ENCODE results near the gene TOMT. TPM values are rescaled to one million over a fixed set of nuclear protein-coding genes. Genes with fewer than 3 reads are reported as not detected.

TOMT gene
- total RNA-seq, 4 donors from 2014 or later: not detected

GRCh38 chr11:72135891-72136683 lies 30.4 kb downstream of the TOMT start:
- no peak overlapping the region for H3K4me3 ChIP-seq
- H3K4me1 ChIP-seq: no peaks in the 10 kb centered on the region
- no peak overlapping the region for H3K27ac ChIP-seq
- no peak for DNase-seq (ENCODE audit: low spot score in 2 of 2)
- no peaks in the 10 kb centered on the region for H3K36me3 ChIP-seq
- 84% methylated on average over 14 of the region's 14 CpGs for WGBS
- no peaks in the 10 kb centered on the region for H3K9me3 ChIP-seq
- TF ChIP-seq CTCF (IDR thresholded peaks at IDR 0.05) (no peak), POLR2AphosphoS5 (IDR thresholded peaks at IDR 0.05) (no peak), EP300 (IDR thresholded peaks at IDR 0.05) (no peak), POLR2A (IDR thresholded peaks at IDR 0.05) (no peak)
- H3K27me3 ChIP-seq: no peaks in the 10 kb centered on the region

- Histone ChIP-seq H3K9me3 (no peaks in the 10 kb centered on the region), H3K4me1 (peaks cover 4% of the 10 kb centered on the region)
- DNase-seq (ENCODE audit: low spot score in 2 of 2): no peak
Observed at GRCh38 chr11:72136684-72137262, 31.0 kb downstream of the TOMT start.

GRCh38 chr11:72138821-72139390 lies 33.2 kb downstream of the TOMT start:
- no peak for DNase-seq (ENCODE audit: low spot score in 2 of 2)
- H3K27me3 ChIP-seq: no peaks in the 10 kb centered on the region
- H3K27ac ChIP-seq: no peak overlapping the region
- no peaks in the 10 kb centered on the region for H3K9me3 ChIP-seq
- peaks cover 6% of the 10 kb centered on the region for H3K4me1 ChIP-seq
- WGBS: 90% methylated on average over 2 of the region's 12 CpGs
- TF ChIP-seq CTCF (IDR thresholded peaks at IDR 0.05) (no peak), POLR2AphosphoS5 (IDR thresholded peaks at IDR 0.05) (no peak), POLR2A (IDR thresholded peaks at IDR 0.05) (no peak), EP300 (IDR thresholded peaks at IDR 0.05) (no peak)
- H3K4me3 ChIP-seq: no peak overlapping the region
- H3K36me3 ChIP-seq: no peaks in the 10 kb centered on the region

More at GRCh38 chr11:72136684-72137262, 31.0 kb downstream of the TOMT start:
- TF ChIP-seq EP300 (IDR thresholded peaks at IDR 0.05): no peak
- TF ChIP-seq POLR2A (IDR thresholded peaks at IDR 0.05): no peak
- H3K4me3 ChIP-seq: no peak overlapping the region
- no peak overlapping the region for H3K27ac ChIP-seq
- WGBS: 38% methylated on average over 4 of the region's 4 CpGs
- H3K36me3 ChIP-seq: no peaks in the 10 kb centered on the region
- no peaks in the 10 kb centered on the region for H3K27me3 ChIP-seq

DNA sequence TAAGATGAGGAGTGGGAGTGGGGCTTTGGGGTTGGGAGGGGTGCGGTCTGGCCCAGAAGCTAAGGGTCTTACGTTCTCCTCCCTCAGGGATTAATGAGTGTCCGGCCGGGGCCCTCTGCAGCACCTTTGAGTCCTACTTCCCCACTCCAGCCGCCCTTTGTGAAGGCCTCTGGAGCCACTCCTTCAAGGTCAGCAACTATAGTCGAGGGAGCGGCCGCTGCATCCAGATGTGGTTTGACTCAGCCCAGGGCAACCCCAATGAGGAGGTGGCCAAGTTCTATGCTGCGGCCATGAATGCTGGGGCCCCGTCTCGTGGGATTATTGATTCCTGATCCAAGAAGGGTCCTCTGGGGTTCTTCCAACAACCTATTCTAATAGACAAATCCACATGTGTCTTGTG lies 33.8 kb downstream of the TOMT start:
- Histone ChIP-seq H3K4me3 (no peak overlapping the region), H3K4me1 (peaks cover 7% of the 10 kb centered on the region), H3K9me3 (no peaks in the 10 kb centered on the region), H3K27ac (no peak overlapping the region), H3K36me3 (no peaks in the 10 kb centered on the region), H3K27me3 (no peaks in the 10 kb centered on the region)
- WGBS: 96% methylated on average over 11 of the region's 11 CpGs
- no peak for TF ChIP-seq POLR2A (IDR thresholded peaks at IDR 0.05)
- TF ChIP-seq POLR2AphosphoS5 (IDR thresholded peaks at IDR 0.05): no peak
- no peak for TF ChIP-seq CTCF (IDR thresholded peaks at IDR 0.05)
- TF ChIP-seq EP300 (IDR thresholded peaks at IDR 0.05): no peak
- no peak for DNase-seq (ENCODE audit: low spot score in 2 of 2)

- no peak for TF ChIP-seq POLR2A (IDR thresholded peaks at IDR 0.05)
- no peak for TF ChIP-seq EP300 (IDR thresholded peaks at IDR 0.05)
- TF ChIP-seq CTCF (IDR thresholded peaks at IDR 0.05): no peak
- no peak for TF ChIP-seq POLR2AphosphoS5 (IDR thresholded peaks at IDR 0.05)
- DNase-seq (ENCODE audit: low spot score in 2 of 2): no peak
- Histone ChIP-seq H3K27me3 (no peaks in the 10 kb centered on the region), H3K36me3 (no peaks in the 10 kb centered on the region), H3K9me3 (no peaks in the 10 kb centered on the region), H3K4me1 (peaks cover 7% of the 10 kb centered on the region), H3K27ac (no peak overlapping the region), H3K4me3 (no peak overlapping the region)
- 100% methylated on average over 2 of the region's 2 CpGs for WGBS
Observed at GRCh38 chr11:72140661-72141060, 34.9 kb downstream of the TOMT start.

Measured in suprapubic skin (tissue), 4 donors.